Endothelial cell of umbilical vein (primary cell): ENCODE data around the gene CCNE1. TPM values are rescaled to one million over a fixed set of nuclear protein-coding genes. Genes with fewer than 3 reads are reported as not detected.

ENCODE experiments used
- BruUV-seq: library from RNA; stranded (reverse); fragments of 400-500 nt; replicated peaks from 2 replicates; lab custom pipeline; 2021; lab: Mats Ljungman, UMichigan
- CTCF ChIA-PET: fragments of 300-600, 350-600 bp; sonication (Branson Sonifier 250); formaldehyde crosslinking; loops from one replicate; lab custom pipeline; 2021; ENCODE audit warnings: antibody characterized with exemption, inconsistent platforms; lab: Charles Lee
- POLR2A ChIA-PET: fragments of 300-600, 350-600 bp; sonication (Branson Sonifier 250); formaldehyde crosslinking; loops from one replicate; lab custom pipeline; 2021; ENCODE audit warnings: antibody characterized with exemption, inconsistent platforms; lab: Charles Lee
- DNase-seq: peaks from one replicate; pipeline ENCODE4 v3.0.0-alpha.2; 2011; ENCODE audit warnings: low read depth, low spot score
- FAIRE-seq: peaks from 2 replicates; lab custom pipeline; 2011; peaks lifted over from hg19 to GRCh38; lab: Jason Lieb, UNC
- H2AFZ ChIP-seq: 2 replicates; pipeline ENCODE4 v1.6.0; 2012; ENCODE audit warnings: low read depth, low read length, control low read depth, inconsistent platforms
- H3K27ac ChIP-seq: 2 replicates; pipeline ENCODE4 v1.5.1; 2011; ENCODE audit warnings: low read depth, mild to moderate bottlenecking, control low read depth, low read length, moderate library complexity; ENCODE audit not compliant: insufficient read depth
- H3K27me3 ChIP-seq, 2 experiments: 2 replicates each; pipeline versions ENCODE4 v1.6.0 to v1.6.1; 2011; ENCODE audit warnings: low read length in 2 of 2, mixed read lengths in 1 of 2; ENCODE audit not compliant: control insufficient read depth in 2 of 2, insufficient read depth in 2 of 2
- H3K36me3 ChIP-seq, 2 experiments: 2 replicates in 1 of 2; 3 replicates in 1 of 2; pipeline ENCODE4 v1.5.1; 2011; ENCODE audit warnings: low read length in 2 of 2, mild to moderate bottlenecking in 1 of 2, moderate library complexity in 1 of 2; ENCODE audit not compliant: control insufficient read depth in 2 of 2, insufficient read depth in 2 of 2; ENCODE audit errors: extremely low read depth in 1 of 2
- H3K4me1 ChIP-seq: 3 replicates; pipeline ENCODE4 v1.5.1; 2011; ENCODE audit warnings: mild to moderate bottlenecking, low read length; ENCODE audit not compliant: control insufficient read depth, insufficient read depth; ENCODE audit errors: extremely low read depth
- H3K4me2 ChIP-seq: 2 replicates; pipeline ENCODE4 v1.6.1; 2011; ENCODE audit warnings: low read length, control low read depth, mixed read lengths; ENCODE audit not compliant: insufficient read depth
- H3K4me3 ChIP-seq, 3 experiments: fragments of 200-600 bp in 1 of 3; sonication (generic), shearing (Covaris generic) in 1 of 3; replicated peaks in 1 of 3; 2 replicates each; pipeline ENCODE4 v1.5.1; 2011 to 2016; ENCODE audit warnings: control low read depth in 3 of 3, low read length in 3 of 3, mild to moderate bottlenecking in 2 of 3, inconsistent platforms in 1 of 3, low read depth in 1 of 3, moderate library complexity in 1 of 3; ENCODE audit not compliant: insufficient read depth in 1 of 3
- H3K79me2 ChIP-seq: 2 replicates; pipeline ENCODE4 v1.6.0; 2012; ENCODE audit warnings: low read length, inconsistent platforms; ENCODE audit not compliant: control insufficient read depth, insufficient read depth
- H3K9ac ChIP-seq: replicated peaks from 2 replicates; pipeline ENCODE3; 2011; ENCODE audit warnings: low read length, control low read depth; ENCODE audit not compliant: insufficient read depth; ENCODE audit errors: extremely low read depth
- H3K9me1 ChIP-seq: replicated peaks from 3 replicates; pipeline ENCODE4 v1.6.0; 2011; ENCODE audit warnings: mild to moderate bottlenecking, low read length; ENCODE audit not compliant: control insufficient read depth, insufficient read depth; ENCODE audit errors: extremely low read depth
- H3K9me3 ChIP-seq: replicated peaks from 2 replicates; pipeline ENCODE4 v1.5.1; 2012; ENCODE audit warnings: low read length, inconsistent platforms; ENCODE audit not compliant: control insufficient read depth, insufficient read depth
- H4K20me1 ChIP-seq: replicated peaks from 2 replicates; pipeline ENCODE3; 2011; ENCODE audit warnings: mild to moderate bottlenecking, low read length; ENCODE audit not compliant: control insufficient read depth, insufficient read depth; ENCODE audit errors: extremely low read depth
- EZH2 ChIP-seq: IDR thresholded peaks from 2 replicates; pipeline ENCODE4 v1.6.1; 2012; ENCODE audit warnings: borderline replicate concordance, low read depth, mild to moderate bottlenecking, moderate library complexity, low read length, inconsistent platforms; ENCODE audit not compliant: severe bottlenecking
- FOS ChIP-seq: IDR thresholded peaks from 2 replicates; pipeline ENCODE4 v1.6.1; 2011; ENCODE audit warnings: mild to moderate bottlenecking, low read length, moderate library complexity, borderline replicate concordance; ENCODE audit not compliant: insufficient read depth
- GATA2 ChIP-seq: IDR thresholded peaks from 2 replicates; pipeline ENCODE4 v1.7.0; 2011; ENCODE audit warnings: low read depth, mild to moderate bottlenecking, moderate library complexity, mixed read lengths, low read length; ENCODE audit not compliant: insufficient read length, insufficient read depth
- JUN ChIP-seq: IDR thresholded peaks from 2 replicates; pipeline ENCODE4 v1.6.1; 2011; ENCODE audit warnings: borderline replicate concordance, low read depth; ENCODE audit not compliant: insufficient read length, insufficient read depth
- MYC ChIP-seq: IDR thresholded peaks from one replicate; pipeline ENCODE4 v1.6.1; 2011; ENCODE audit warnings: mild to moderate bottlenecking, low read depth, low read length
- POLR2A ChIP-seq: IDR thresholded peaks from 2 replicates; pipeline ENCODE4 v1.6.1; 2012; ENCODE audit warnings: low read depth, mild to moderate bottlenecking, control low read depth, low read length
- POLR2AphosphoS5 ChIP-seq: IDR thresholded peaks from 2 replicates; pipeline ENCODE4 v1.6.1; 2012; ENCODE audit warnings: low read depth, mild to moderate bottlenecking, control low read depth, low read length, moderate library complexity; ENCODE audit not compliant: insufficient read depth
- dilution Hi-C: fragments of 300-500 bp; cut with MboI; formaldehyde crosslinking; loops from one replicate; pipeline ENCODE4 v1.15.0; 2019; ENCODE audit warnings: low sequenced_read_pairs; ENCODE audit not compliant: extremely low pct_ligation_motif_present
- intact Hi-C: fragments of 100-400 bp; cut with micrococcal nuclease; formaldehyde crosslinking; loops from one replicate; pipeline ENCODE4 v1.10.0; 2022
- polyA plus RNA-seq, 4 experiments: library from polyadenylated mRNA; depleted of rRNA in 3 of 4; stranded (reverse) in 3 of 4; unstranded in 1 of 4; fragments of >200 nt; gene quantifications; 2 replicates each; pipeline versions ENCODE4 v1.2.1 to v1.2.3, GENCODE V29; 2011 to 2012; ENCODE audit warnings: missing spikeins in 1 of 4
- total RNA-seq: library from RNA; stranded (reverse); gene quantifications from 2 replicates; pipeline ENCODE4 v1.2.3, GENCODE V29; 2021
- TF ChIP-seq, protein P1 (sequence below), 2 donors: IDR thresholded peaks; 1 replicate in 1 of 2; 2 replicates in 1 of 2; pipeline ENCODE4 v1.5.1; 2011; ENCODE audit warnings: low read length in 2 of 2, mild to moderate bottlenecking in 2 of 2, moderate library complexity in 2 of 2, control low read depth in 1 of 2, inconsistent platforms in 1 of 2, low read depth in 1 of 2; ENCODE audit not compliant: insufficient read depth in 1 of 2; ENCODE audit errors: extremely low read depth in 1 of 2
- TF ChIP-seq, protein P2 (sequence below): IDR thresholded peaks from 2 replicates; pipeline ENCODE4 v1.6.1; 2011; ENCODE audit not compliant: insufficient read depth, insufficient read length

Gene CCNE1
- total and polyA plus RNA-seq, 2 donors (not counting 3 experiments of a cell fraction or from before 2014, with no cell fraction given) = 8.3 to 10.1 TPM

DNA sequence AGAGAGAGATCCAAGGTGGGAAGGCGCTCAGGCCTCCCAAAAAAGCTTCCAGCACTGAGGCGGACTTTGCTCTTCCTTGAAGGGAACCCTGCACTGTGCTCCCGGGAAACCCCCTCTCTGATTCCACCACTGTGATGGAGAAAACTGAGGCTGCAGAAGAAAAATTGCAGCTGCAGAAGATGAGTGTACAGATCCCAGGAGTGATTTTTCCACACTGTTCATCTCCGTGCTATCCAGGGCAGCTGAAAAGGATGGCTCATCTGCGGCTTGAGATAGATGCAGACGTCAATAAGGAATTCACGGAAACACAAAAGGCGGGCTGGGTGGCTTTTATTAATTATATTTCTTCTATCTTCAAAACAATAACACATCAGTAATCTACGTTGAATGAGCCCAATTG lies 26.2 kb downstream of the CCNE1 start:
- FAIRE-seq (no peak), DNase-seq (no peak)
- no peak for TF ChIP-seq FOS
- no peaks in the 10 kb centered on the region for H4K20me1 ChIP-seq
- dilution Hi-C loops = no loop called here
- H3K4me1 ChIP-seq = no peaks in the 10 kb centered on the region
- ChIA-PET POLR2A (no interaction called here), CTCF (interaction anchor here (0.9 to 1.7 kb wide), 2 partner anchors 9 to 78 kb away, joined by 4 read pairs; no protein-coding TSS in a partner anchor)
- BruUV-seq = no TSS peak
- no peak overlapping the region for H3K4me2 ChIP-seq
- H3K27ac ChIP-seq = no peak overlapping the region
- no peaks in the 10 kb centered on the region for H3K9me1 ChIP-seq
- H3K36me3 ChIP-seq = no peaks in the 10 kb centered on the region
- H3K9ac ChIP-seq = no peak overlapping the region
- no peaks in the 10 kb centered on the region for H3K9me3 ChIP-seq
- intact Hi-C loops = no loop called here
- H3K79me2 ChIP-seq = no peaks in the 10 kb centered on the region
- H3K4me3 ChIP-seq = no peak overlapping the region
- no peak overlapping the region for H2AFZ ChIP-seq
- H3K27me3 ChIP-seq = peaks cover 0 to 8% of the 10 kb centered on the region in 2 experiments

DNA sequence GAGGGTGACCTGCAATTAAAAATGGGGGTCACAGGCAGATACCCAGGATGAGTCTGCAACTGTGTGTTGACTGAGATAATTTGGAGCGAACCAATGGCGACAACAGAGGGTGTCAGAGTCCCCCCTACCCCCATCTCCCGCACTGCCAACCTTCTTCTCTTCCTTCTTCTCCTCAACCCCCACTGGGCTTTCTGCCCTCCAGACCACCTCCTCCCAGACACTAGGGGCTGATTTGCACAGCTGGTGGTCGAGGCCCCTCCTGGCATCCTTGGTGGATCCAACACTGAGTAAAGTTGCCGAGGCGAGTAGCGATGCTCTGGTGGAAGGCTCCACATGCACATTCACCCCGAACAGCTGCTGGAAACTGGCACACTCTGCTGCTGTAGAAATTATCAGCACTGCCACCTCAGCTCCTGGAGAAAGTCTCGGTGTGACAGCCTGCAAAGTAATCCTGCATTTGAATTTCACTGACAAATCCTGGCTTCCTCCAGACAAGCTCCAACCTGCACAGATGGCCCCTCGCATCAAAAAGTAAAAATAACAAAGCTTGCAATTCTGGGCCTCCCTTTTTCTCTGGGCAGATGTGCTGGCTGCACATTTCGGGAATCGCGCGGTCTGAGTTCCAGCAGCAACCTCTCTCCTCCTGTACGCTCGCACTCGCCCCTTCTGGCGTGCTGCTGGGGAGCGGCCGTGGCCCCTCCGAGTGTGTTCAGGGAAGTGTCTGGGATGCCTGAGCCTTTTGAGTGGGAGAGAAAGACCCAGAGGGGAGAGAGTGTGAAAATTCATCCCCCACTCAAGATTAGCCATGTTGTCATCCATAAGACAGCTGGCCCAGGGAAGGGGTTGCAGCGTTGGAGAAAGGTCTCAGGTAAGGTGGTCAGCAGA lies 28.5 kb downstream of the CCNE1 start:
- peaks cover 3% of the 10 kb centered on the region for H3K4me1 ChIP-seq
- dilution Hi-C loops = no loop called here
- DNase-seq (no peak), FAIRE-seq (no peak)
- no peak overlapping the region for H3K9ac ChIP-seq
- intact Hi-C loops = no loop called here
- H4K20me1 ChIP-seq = no peaks in the 10 kb centered on the region
- peaks cover 5 to 16% of the 10 kb centered on the region in 2 experiments for H3K27me3 ChIP-seq
- TF ChIP-seq MYC (no peak), JUN (no peak), GATA2 (no peak), EZH2 (no peak), POLR2A (no peak), FOS (no peak), POLR2AphosphoS5 (no peak)
- TF ChIP-seq, protein P1, sequence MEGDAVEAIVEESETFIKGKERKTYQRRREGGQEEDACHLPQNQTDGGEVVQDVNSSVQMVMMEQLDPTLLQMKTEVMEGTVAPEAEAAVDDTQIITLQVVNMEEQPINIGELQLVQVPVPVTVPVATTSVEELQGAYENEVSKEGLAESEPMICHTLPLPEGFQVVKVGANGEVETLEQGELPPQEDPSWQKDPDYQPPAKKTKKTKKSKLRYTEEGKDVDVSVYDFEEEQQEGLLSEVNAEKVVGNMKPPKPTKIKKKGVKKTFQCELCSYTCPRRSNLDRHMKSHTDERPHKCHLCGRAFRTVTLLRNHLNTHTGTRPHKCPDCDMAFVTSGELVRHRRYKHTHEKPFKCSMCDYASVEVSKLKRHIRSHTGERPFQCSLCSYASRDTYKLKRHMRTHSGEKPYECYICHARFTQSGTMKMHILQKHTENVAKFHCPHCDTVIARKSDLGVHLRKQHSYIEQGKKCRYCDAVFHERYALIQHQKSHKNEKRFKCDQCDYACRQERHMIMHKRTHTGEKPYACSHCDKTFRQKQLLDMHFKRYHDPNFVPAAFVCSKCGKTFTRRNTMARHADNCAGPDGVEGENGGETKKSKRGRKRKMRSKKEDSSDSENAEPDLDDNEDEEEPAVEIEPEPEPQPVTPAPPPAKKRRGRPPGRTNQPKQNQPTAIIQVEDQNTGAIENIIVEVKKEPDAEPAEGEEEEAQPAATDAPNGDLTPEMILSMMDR (IDR thresholded peaks at IDR 0.05; ENCODE audit: extremely low read depth in 1 of 2, insufficient read depth in 1 of 2, low read depth in 1 of 2, low read length in 2 of 2) = no peak
- TF ChIP-seq, protein P2, sequence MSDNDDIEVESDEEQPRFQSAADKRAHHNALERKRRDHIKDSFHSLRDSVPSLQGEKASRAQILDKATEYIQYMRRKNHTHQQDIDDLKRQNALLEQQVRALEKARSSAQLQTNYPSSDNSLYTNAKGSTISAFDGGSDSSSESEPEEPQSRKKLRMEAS = no peak
- no peaks in the 10 kb centered on the region for H3K36me3 ChIP-seq
- H3K27ac ChIP-seq = no peak overlapping the region
- no peaks in the 10 kb centered on the region for H3K9me3 ChIP-seq
- H3K79me2 ChIP-seq = no peaks in the 10 kb centered on the region
- H3K9me1 ChIP-seq = no peaks in the 10 kb centered on the region
- POLR2A ChIA-PET = no interaction called here
- H3K4me3 ChIP-seq = no peak overlapping the region
- BruUV-seq = no TSS peak
- H3K4me2 ChIP-seq = no peak overlapping the region
- CTCF ChIA-PET = interaction anchor here (1.4 kb wide), 1 partner anchor 80 kb away, joined by 4 read pairs; no protein-coding TSS in a partner anchor
- no peak overlapping the region for H2AFZ ChIP-seq
